ENCODE results near the gene LIMK2.
"Not testable (repeated sequence)": the region's sequence is repeated elsewhere in the genome, so short reads cannot be mapped to it uniquely, and the experiment has no call there.

DNA sequence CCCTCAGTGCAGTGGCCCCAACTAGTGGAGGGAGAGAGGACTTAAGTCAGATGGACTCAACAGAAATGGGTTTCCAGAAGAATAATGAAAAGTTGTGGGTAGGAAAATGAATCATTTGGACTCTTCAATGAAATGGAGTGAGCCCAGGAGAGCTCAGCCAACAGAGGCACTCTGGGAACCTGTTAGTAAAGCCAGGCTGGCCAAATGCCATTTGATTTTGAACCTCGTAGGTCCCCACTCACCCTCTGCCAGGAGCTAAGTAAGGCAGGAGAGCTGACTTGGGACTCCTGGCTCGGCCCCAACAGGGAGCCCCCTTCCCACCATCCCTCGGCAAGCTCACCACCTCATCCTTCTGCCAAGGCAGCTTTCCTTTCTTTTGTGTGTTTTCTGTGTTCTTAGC, 5.6 kb upstream of the LIMK2 start:
- not testable (repeated sequence) for TF ChIP-seq FOXK2 (IDR thresholded peaks at IDR 0.05); ZNF274 (IDR thresholded peaks at IDR 0.05; ENCODE audit: insufficient read depth, insufficient read length); KDM1A (IDR thresholded peaks at IDR 0.05; ENCODE audit: borderline replicate concordance); RCOR1 (conservative IDR thresholded peaks at IDR 0.05; ENCODE audit: low read depth, low read length); SP1 (IDR thresholded peaks at IDR 0.05; ENCODE audit: low read depth, low read length); ZNF384 (IDR thresholded peaks at IDR 0.05; ENCODE audit: borderline replicate concordance, low read depth, low read length)
- TF ChIP-seq, protein P1, sequence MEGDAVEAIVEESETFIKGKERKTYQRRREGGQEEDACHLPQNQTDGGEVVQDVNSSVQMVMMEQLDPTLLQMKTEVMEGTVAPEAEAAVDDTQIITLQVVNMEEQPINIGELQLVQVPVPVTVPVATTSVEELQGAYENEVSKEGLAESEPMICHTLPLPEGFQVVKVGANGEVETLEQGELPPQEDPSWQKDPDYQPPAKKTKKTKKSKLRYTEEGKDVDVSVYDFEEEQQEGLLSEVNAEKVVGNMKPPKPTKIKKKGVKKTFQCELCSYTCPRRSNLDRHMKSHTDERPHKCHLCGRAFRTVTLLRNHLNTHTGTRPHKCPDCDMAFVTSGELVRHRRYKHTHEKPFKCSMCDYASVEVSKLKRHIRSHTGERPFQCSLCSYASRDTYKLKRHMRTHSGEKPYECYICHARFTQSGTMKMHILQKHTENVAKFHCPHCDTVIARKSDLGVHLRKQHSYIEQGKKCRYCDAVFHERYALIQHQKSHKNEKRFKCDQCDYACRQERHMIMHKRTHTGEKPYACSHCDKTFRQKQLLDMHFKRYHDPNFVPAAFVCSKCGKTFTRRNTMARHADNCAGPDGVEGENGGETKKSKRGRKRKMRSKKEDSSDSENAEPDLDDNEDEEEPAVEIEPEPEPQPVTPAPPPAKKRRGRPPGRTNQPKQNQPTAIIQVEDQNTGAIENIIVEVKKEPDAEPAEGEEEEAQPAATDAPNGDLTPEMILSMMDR (IDR thresholded peaks at IDR 0.05 in 2 of 3, conservative IDR thresholded peaks at IDR 0.05 in 1 of 3; ENCODE audit: control insufficient read depth in 2 of 3, extremely low read depth in 1 of 3, insufficient read depth in 1 of 3, low read depth in 3 of 3, low read length in 3 of 3) = not testable (repeated sequence)
- TF ChIP-seq, protein P2, sequence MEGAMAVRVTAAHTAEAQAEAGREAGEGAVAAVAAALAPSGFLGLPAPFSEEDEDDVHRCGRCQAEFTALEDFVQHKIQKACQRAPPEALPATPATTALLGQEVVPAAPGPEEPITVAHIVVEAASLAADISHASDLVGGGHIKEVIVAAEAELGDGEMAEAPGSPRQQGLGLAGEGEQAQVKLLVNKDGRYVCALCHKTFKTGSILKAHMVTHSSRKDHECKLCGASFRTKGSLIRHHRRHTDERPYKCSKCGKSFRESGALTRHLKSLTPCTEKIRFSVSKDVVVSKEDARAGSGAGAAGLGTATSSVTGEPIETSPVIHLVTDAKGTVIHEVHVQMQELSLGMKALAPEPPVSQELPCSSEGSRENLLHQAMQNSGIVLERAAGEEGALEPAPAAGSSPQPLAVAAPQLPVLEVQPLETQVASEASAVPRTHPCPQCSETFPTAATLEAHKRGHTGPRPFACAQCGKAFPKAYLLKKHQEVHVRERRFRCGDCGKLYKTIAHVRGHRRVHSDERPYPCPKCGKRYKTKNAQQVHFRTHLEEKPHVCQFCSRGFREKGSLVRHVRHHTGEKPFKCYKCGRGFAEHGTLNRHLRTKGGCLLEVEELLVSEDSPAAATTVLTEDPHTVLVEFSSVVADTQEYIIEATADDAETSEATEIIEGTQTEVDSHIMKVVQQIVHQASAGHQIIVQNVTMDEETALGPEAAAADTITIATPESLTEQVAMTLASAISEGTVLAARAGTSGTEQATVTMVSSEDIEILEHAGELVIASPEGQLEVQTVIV (IDR thresholded peaks at IDR 0.05; ENCODE audit: borderline replicate concordance, partially characterized antibody) = not testable (repeated sequence)

Measured in GM12878 (cell line).